ENCODE results near the gene RAB11FIP3.

GRCh38 chr16:483341-484075 lies 58.1 kb downstream of the RAB11FIP3 start:
- no peak for TF ChIP-seq EZH2 (IDR thresholded peaks at IDR 0.05; ENCODE audit: insufficient read depth, poor library complexity, severe bottlenecking)
- TF ChIP-seq EZH2phosphoT487 (IDR thresholded peaks at IDR 0.05; ENCODE audit: insufficient read depth, low read depth) = no peak

Measured in GM23248 (cell line).